ENCODE data around the gene NRN1L. TPM values are rescaled to one million over a fixed set of nuclear protein-coding genes. Genes with fewer than 3 reads are reported as not detected.

NRN1L gene
- total and polyA plus RNA-seq, 2 donors (not counting 3 experiments of a cell fraction or from before 2014, with no cell fraction given): 0.37 TPM; not detected in 1

DNA sequence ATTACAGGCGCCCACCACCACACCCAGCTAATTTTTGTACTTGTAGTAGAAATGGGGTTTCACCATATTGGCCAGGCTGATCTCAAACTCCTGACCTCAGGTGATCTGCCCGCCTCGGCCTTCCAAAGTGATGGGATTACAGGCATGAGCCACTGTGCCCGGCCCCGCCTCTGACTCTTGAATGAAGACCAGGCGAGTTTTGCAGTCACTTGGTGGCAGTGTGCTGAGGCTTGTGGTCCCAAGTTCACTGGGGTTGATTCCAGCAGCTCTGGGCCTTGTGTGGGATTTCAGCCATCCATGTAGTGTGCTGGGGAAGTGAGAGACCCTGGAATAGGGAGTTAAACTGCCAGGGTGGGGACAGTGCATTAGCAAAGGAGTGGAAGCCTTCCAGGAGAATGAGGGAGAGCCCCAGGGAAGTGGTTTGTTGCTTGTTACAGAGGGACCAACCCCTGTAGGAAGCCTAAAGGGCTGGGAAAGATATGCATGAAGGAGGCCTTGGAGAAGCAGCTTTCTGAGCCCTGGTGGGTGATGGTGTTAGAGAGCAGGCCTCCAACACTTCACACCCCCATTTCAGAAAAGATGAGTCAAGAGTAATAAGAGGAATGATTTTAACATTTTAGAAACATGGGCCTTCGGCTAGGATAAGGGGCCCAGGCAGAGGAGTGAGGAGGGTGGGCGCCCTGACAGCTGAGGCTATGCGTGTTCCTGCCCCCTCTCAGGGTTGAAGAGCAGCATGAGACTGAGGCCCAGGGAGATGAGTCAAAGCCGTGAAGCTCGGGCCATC is 22.9 kb downstream of the NRN1L start:
- ChIA-PET POLR2A (no interaction called here), CTCF (no interaction called here)
- Histone ChIP-seq H3K79me2 (ENCODE audit: control insufficient read depth, insufficient read depth, low read length) (no peaks in the 10 kb centered on the region), H3K4me3 (replicated peaks in 1 of 3; ENCODE audit: insufficient read depth in 1 of 3, low read depth in 1 of 3, low read length in 3 of 3) (no peak overlapping the region), H4K20me1 (replicated peaks; ENCODE audit: control insufficient read depth, extremely low read depth, insufficient read depth, low read length) (no peaks in the 10 kb centered on the region), H3K4me1 (ENCODE audit: control insufficient read depth, extremely low read depth, insufficient read depth, low read length) (peaks cover 5% of the 10 kb centered on the region), H3K36me3 (ENCODE audit: control insufficient read depth in 2 of 2, extremely low read depth in 1 of 2, insufficient read depth in 2 of 2, low read length in 2 of 2) (peaks cover 3 to 15% of the 10 kb centered on the region in 2 experiments), H3K9ac (replicated peaks; ENCODE audit: extremely low read depth, insufficient read depth, low read length) (no peak overlapping the region), H3K27ac (ENCODE audit: insufficient read depth, low read depth, low read length) (no peak overlapping the region), H2AFZ (ENCODE audit: low read depth, low read length) (no peak overlapping the region), H3K9me3 (replicated peaks; ENCODE audit: control insufficient read depth, insufficient read depth, low read length) (no peaks in the 10 kb centered on the region), H3K4me2 (ENCODE audit: insufficient read depth, low read length) (no peak overlapping the region), H3K9me1 (replicated peaks; ENCODE audit: control insufficient read depth, extremely low read depth, insufficient read depth, low read length) (no peaks in the 10 kb centered on the region), H3K27me3 (ENCODE audit: control insufficient read depth in 2 of 2, insufficient read depth in 2 of 2, low read length in 2 of 2) (no peaks in the 10 kb centered on the region)
- TF ChIP-seq POLR2AphosphoS5 (IDR thresholded peaks at IDR 0.05; ENCODE audit: insufficient read depth, low read depth, low read length) (no peak), FOS (IDR thresholded peaks at IDR 0.05; ENCODE audit: borderline replicate concordance, insufficient read depth, low read length) (no peak), CTCF (IDR thresholded peaks at IDR 0.05; ENCODE audit: extremely low read depth in 1 of 2, insufficient read depth in 1 of 2, low read depth in 1 of 2, low read length in 2 of 2) (no peak), POLR2A (IDR thresholded peaks at IDR 0.05; ENCODE audit: low read depth, low read length) (no peak), GATA2 (IDR thresholded peaks at IDR 0.05; ENCODE audit: insufficient read depth, insufficient read length, low read depth, low read length) (no peak), EZH2 (IDR thresholded peaks at IDR 0.05; ENCODE audit: borderline replicate concordance, low read depth, low read length, severe bottlenecking) (no peak), JUN (IDR thresholded peaks at IDR 0.05; ENCODE audit: borderline replicate concordance, insufficient read depth, insufficient read length, low read depth) (no peak), MYC (IDR thresholded peaks at IDR 0.05; ENCODE audit: low read depth, low read length) (no peak)
- TF ChIP-seq, protein P1, sequence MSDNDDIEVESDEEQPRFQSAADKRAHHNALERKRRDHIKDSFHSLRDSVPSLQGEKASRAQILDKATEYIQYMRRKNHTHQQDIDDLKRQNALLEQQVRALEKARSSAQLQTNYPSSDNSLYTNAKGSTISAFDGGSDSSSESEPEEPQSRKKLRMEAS (IDR thresholded peaks at IDR 0.05; ENCODE audit: insufficient read depth, insufficient read length): no peak
- BruUV-seq (replicated peaks): no TSS peak
- intact Hi-C loops (cut with micrococcal nuclease) (loop anchor here (10.0 kb wide), 1 partner anchor 593 kb away; no protein-coding TSS in a partner anchor), dilution Hi-C loops (cut with MboI; ENCODE audit: extremely low pct_ligation_motif_present, low sequenced_read_pairs) (loop anchor here (25.0 kb wide), 1 partner anchor 220 kb away; no protein-coding TSS in a partner anchor)
- no peak for FAIRE-seq
- DNase-seq (ENCODE audit: low read depth, low spot score): no peak
